Parathyroid adenoma (tissue), 2 donors: ENCODE data around the gene CLCN5.

Source experiments
- H2AFZ ChIP-seq: fragments of 300-600 bp; sonication (generic); one replicate; pipeline ENCODE4 v1.7.0; 2017; ENCODE audit warnings: antibody characterized with exemption, mild to moderate bottlenecking
- H3K27ac ChIP-seq: fragments of 300-600 bp; sonication (generic); one replicate; pipeline ENCODE4 v1.7.0; 2017
- H3K27me3 ChIP-seq: fragments of 300-600 bp; sonication (generic); one replicate; pipeline ENCODE4 v1.7.0; 2017; ENCODE audit warnings: low read length; ENCODE audit not compliant: control insufficient read depth, insufficient read depth
- H3K36me3 ChIP-seq: fragments of 300-600 bp; sonication (generic); one replicate; pipeline ENCODE4 v1.7.0; 2017; ENCODE audit warnings: low read length; ENCODE audit not compliant: control insufficient read depth, insufficient read depth
- H3K4me1 ChIP-seq: fragments of 300-600 bp; sonication (generic); one replicate; pipeline ENCODE4 v1.7.0; 2017; ENCODE audit warnings: control low read depth
- H3K4me2 ChIP-seq: fragments of 300-600 bp; sonication (generic); one replicate; pipeline ENCODE4 v1.7.0; 2017; ENCODE audit warnings: low read length
- H3K4me3 ChIP-seq: fragments of 300-600 bp; sonication (generic); one replicate; pipeline ENCODE4 v1.7.0; 2017; ENCODE audit warnings: low read depth, low read length
- H3K79me2 ChIP-seq: fragments of 300-600 bp; sonication (generic); one replicate; pipeline ENCODE4 v1.7.0; 2017; ENCODE audit warnings: control low read depth
- H3K9ac ChIP-seq: fragments of 300-600 bp; sonication (generic); one replicate; pipeline ENCODE4 v1.7.0; 2017; ENCODE audit warnings: mild to moderate bottlenecking
- H3K9me3 ChIP-seq: fragments of 300-600 bp; sonication (generic); one replicate; pipeline ENCODE4 v1.7.0; 2017; ENCODE audit warnings: low read length; ENCODE audit not compliant: control insufficient read depth
- TF ChIP-seq, protein P1 (sequence below): fragments of 300-600 bp; sonication (generic); IDR thresholded peaks from one replicate; pipeline ENCODE4 v1.7.0; 2017; ENCODE audit warnings: antibody characterized with exemption, mild to moderate bottlenecking
- donor health status: primary hyperparathyroidism.

Gene CLCN5

DNA sequence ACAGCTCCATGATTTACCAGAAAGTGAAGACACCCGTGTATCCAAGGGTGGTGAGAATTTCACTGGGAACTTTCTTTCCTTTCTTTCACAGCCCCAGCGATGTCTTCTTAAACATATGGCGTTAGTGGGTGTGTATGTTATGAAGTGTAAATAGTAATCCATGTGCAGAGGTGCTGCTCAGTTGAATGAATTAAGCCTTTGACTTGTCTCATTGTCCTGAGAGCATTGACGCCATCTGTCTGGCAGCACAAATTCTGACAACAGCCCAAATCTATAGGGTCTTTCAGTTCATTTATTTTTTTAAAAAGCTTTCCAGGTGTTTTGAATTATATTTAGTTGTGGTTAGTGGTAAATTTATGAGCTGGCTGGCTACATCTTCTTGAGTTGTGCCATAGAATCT, 69.4 kb downstream of the CLCN5 start:
- no peak overlapping the region for H3K4me3 ChIP-seq
- no peak overlapping the region for H3K4me2 ChIP-seq
- no peaks in the 10 kb centered on the region for H3K9me3 ChIP-seq
- H3K27ac ChIP-seq: no peak overlapping the region
- no peak overlapping the region for H2AFZ ChIP-seq
- no peaks in the 10 kb centered on the region for H3K36me3 ChIP-seq
- no peaks in the 10 kb centered on the region for H3K27me3 ChIP-seq
- TF ChIP-seq, protein P1, sequence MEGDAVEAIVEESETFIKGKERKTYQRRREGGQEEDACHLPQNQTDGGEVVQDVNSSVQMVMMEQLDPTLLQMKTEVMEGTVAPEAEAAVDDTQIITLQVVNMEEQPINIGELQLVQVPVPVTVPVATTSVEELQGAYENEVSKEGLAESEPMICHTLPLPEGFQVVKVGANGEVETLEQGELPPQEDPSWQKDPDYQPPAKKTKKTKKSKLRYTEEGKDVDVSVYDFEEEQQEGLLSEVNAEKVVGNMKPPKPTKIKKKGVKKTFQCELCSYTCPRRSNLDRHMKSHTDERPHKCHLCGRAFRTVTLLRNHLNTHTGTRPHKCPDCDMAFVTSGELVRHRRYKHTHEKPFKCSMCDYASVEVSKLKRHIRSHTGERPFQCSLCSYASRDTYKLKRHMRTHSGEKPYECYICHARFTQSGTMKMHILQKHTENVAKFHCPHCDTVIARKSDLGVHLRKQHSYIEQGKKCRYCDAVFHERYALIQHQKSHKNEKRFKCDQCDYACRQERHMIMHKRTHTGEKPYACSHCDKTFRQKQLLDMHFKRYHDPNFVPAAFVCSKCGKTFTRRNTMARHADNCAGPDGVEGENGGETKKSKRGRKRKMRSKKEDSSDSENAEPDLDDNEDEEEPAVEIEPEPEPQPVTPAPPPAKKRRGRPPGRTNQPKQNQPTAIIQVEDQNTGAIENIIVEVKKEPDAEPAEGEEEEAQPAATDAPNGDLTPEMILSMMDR: no peak
- no peaks in the 10 kb centered on the region for H3K4me1 ChIP-seq
- no peak overlapping the region for H3K9ac ChIP-seq
- H3K79me2 ChIP-seq: no peaks in the 10 kb centered on the region

DNA sequence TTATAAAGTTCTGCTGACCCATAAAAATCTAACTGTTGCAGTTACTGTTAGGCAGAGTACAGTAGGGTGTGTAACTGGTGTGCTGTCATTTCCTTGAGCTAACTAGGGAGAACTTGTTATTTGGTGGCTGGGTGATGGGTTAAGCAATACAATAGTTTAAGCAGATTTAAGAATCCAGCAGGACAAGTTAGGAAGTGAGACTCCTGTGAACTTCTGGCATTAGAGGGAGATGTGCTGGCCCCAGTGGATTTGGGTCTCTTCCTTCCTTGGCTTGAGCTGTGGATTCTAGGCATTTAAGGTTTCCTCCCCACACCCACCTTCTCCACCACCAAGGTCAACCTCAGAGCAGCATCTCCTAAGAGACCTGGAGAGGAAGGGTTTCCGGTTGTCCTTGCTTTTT, 70.5 kb downstream of the CLCN5 start:
- H3K4me2 ChIP-seq: no peak overlapping the region
- H3K9me3 ChIP-seq: no peaks in the 10 kb centered on the region
- no peak overlapping the region for H3K27ac ChIP-seq
- H3K9ac ChIP-seq: no peak overlapping the region
- H2AFZ ChIP-seq: no peak overlapping the region
- H3K4me3 ChIP-seq: no peak overlapping the region
- H3K79me2 ChIP-seq: no peaks in the 10 kb centered on the region
- no peaks in the 10 kb centered on the region for H3K27me3 ChIP-seq
- no peaks in the 10 kb centered on the region for H3K4me1 ChIP-seq
- TF ChIP-seq, protein P1: no peak
- no peaks in the 10 kb centered on the region for H3K36me3 ChIP-seq

DNA sequence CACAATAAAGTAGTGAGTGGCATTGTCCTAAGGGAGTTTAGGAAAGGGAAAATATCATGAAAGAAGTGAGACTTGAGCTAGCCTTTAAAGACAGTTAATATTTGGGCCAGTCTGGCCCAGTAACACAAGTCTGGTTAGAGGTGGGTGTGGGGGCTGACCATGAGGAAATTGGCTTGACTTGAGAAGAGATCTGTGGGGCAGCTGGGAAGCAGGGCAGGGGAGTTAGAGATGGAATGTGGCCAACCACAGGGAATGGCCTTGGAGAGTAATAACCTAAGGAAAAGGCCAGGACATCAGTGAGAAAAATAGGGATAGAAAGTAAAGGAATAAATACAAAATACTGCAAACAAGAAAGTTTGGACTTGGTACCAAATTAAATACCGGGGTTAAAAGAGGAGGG, 71.3 kb downstream of the CLCN5 start:
- TF ChIP-seq, protein P1: no peak
- H3K4me3 ChIP-seq: no peak overlapping the region
- H3K9ac ChIP-seq: no peak overlapping the region
- no peaks in the 10 kb centered on the region for H3K4me1 ChIP-seq
- H2AFZ ChIP-seq: no peak overlapping the region
- no peaks in the 10 kb centered on the region for H3K79me2 ChIP-seq
- H3K9me3 ChIP-seq: no peaks in the 10 kb centered on the region
- no peaks in the 10 kb centered on the region for H3K27me3 ChIP-seq
- H3K4me2 ChIP-seq: no peak overlapping the region
- H3K27ac ChIP-seq: no peak overlapping the region
- H3K36me3 ChIP-seq: no peaks in the 10 kb centered on the region

DNA sequence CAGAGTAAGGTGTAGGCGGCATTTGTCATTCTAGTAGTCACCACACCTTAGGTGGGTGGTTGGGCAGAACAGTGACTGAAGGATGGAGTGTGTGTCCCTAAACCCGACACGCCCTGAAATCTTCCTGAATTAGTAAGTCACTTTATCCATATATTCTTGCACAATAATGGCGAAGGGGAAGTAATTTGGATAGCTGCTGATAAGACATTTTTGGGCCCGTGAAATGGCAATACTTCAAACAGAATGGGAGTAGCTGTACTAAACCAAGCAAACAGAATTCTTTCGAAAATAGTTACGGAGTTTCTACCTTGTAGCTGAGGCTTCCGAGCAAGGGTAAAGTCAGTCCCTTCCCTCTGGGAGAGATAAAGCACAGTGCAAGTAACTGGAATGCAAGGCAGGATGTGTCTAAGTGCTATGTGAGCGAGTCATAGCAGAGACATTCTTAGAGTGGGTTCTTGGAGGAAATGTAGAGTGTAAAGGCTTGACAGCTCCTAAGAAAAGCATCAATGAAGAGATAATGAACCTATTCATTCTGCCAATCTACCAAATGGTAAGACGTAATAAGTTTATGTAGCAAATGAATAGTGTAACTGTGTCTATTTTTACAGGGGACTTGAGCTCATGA, 72.8 kb downstream of the CLCN5 start:
- H3K36me3 ChIP-seq: no peaks in the 10 kb centered on the region
- no peak overlapping the region for H3K4me2 ChIP-seq
- H3K9me3 ChIP-seq: no peaks in the 10 kb centered on the region
- H2AFZ ChIP-seq: no peak overlapping the region
- H3K9ac ChIP-seq: no peak overlapping the region
- no peaks in the 10 kb centered on the region for H3K4me1 ChIP-seq
- H3K27ac ChIP-seq: no peak overlapping the region
- TF ChIP-seq, protein P1: no peak
- H3K27me3 ChIP-seq: no peaks in the 10 kb centered on the region
- H3K4me3 ChIP-seq: no peak overlapping the region
- no peaks in the 10 kb centered on the region for H3K79me2 ChIP-seq

DNA sequence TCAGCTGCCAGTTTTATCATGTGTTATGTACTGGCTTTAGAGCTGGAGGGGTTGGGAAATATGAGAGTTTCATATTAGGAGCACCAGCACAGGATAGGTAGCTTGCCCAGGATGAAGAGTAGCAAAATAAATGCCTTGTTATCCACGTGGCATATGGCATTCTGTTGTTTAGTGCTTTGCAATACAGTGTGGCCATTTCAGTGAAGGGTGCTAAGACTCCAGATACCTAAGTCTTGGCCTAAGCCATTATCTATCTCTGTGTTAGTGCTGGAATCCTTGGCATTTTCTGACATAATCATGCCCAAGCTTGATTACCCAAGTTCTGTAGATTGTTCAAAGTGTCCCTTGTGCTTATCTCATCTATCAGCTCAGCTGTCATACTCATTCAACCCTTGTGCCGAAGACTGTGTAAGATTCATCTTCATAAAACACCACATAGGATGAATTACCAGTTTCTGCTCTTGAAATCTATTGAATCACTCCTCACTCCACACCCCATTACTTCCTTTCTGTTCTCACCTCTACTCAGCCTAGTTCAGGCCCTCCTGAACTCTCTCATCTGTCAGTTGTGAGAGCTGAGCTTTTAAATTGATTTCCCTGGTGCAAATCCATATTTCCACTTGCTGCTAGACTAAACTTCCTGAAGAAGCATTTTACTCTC, 73.5 kb downstream of the CLCN5 start:
- H3K36me3 ChIP-seq: no peaks in the 10 kb centered on the region

More for the DNA sequence above, 73.5 kb downstream of the CLCN5 start:
- Histone ChIP-seq H3K27me3 (no peaks in the 10 kb centered on the region), H3K9ac (no peak overlapping the region), H3K79me2 (no peaks in the 10 kb centered on the region), H3K4me3 (no peak overlapping the region), H3K4me2 (no peak overlapping the region), H3K27ac (no peak overlapping the region), H3K4me1 (no peaks in the 10 kb centered on the region), H3K9me3 (no peaks in the 10 kb centered on the region), H2AFZ (no peak overlapping the region)
- TF ChIP-seq, protein P1: no peak
